ENCODE results near the gene RAB22A. TPM values are rescaled to one million over a fixed set of nuclear protein-coding genes. Genes with fewer than 3 reads are reported as not detected.

RAB22A gene
- total RNA-seq, 1 donor from 2014 or later: 9.5 TPM

DNA sequence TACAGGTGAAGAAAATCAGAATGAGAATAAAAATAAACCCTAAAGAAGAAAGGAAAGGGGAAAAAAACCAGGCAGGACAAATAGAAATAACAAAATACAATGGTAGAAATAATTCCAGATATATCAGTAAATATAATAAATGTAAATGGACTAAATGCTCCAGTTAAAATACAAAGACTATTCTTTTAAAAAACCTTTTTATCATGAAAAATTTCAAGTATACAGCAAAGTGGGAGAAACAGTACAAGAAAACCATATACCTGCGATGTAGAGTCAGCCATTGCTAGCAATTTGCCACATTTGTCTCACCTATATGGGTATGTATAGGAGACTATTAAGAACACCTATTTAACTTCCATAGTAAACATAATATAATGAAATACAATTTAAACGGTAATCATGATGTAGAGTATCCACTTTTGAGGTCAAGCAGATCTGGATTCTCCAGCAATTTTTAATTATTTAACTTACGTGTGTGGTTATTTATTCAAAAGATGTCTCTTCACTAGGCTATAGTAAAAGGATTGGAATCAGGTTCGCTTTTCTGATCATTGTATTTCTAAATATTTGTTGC is 78.6 kb downstream of the RAB22A start:
- H3K27me3 Mint-ChIP-seq (ENCODE audit: unreplicated experiment): peaks cover 7% of the 10 kb centered on the region
- TF ChIP-seq, protein P1, sequence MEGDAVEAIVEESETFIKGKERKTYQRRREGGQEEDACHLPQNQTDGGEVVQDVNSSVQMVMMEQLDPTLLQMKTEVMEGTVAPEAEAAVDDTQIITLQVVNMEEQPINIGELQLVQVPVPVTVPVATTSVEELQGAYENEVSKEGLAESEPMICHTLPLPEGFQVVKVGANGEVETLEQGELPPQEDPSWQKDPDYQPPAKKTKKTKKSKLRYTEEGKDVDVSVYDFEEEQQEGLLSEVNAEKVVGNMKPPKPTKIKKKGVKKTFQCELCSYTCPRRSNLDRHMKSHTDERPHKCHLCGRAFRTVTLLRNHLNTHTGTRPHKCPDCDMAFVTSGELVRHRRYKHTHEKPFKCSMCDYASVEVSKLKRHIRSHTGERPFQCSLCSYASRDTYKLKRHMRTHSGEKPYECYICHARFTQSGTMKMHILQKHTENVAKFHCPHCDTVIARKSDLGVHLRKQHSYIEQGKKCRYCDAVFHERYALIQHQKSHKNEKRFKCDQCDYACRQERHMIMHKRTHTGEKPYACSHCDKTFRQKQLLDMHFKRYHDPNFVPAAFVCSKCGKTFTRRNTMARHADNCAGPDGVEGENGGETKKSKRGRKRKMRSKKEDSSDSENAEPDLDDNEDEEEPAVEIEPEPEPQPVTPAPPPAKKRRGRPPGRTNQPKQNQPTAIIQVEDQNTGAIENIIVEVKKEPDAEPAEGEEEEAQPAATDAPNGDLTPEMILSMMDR (IDR thresholded peaks at IDR 0.05; ENCODE audit: partially characterized antibody, unreplicated experiment): no peak
- H3K36me3 Mint-ChIP-seq (ENCODE audit: unreplicated experiment): no peaks in the 10 kb centered on the region
- no peak for DNase-seq
- H3K4me3 Mint-ChIP-seq (ENCODE audit: unreplicated experiment): no peak overlapping the region
- H3K4me1 Mint-ChIP-seq (ENCODE audit: low read depth, unreplicated experiment): peaks cover 13% of the 10 kb centered on the region
- H3K27ac Mint-ChIP-seq (ENCODE audit: unreplicated experiment): no peak overlapping the region
- peaks cover 2% of the 10 kb centered on the region for H3K9me3 Mint-ChIP-seq (ENCODE audit: unreplicated experiment)

DNA sequence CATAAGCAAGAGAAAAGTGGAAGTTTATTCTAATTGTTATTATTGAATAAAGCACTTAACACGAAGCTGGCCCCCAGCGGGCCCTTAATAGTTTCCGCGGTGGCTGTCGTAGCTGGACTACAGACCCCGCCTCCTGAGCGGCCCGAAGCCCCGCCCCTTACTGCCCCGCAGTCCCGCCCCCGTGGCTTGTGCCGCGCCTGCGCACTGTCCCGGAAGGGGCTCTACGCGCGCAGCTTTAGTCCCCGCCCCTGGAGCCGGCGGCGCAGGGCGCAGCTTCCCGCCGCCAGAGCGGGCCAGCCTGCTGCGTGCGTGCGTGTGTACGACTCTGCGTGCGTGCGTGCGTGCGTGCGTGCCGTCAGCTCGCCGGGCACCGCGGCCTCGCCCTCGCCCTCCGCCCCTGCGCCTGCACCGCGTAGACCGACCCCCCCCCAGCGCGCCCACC is 79.4 kb downstream of the RAB22A start, which contains the start of gene VAPB:
VAPB (plus strand) TSS at position 348 of the 442 bp plus-strand sequence. CDS start 231 bp downstream, outside the sequence.
- Mint-ChIP-seq H3K36me3 (ENCODE audit: unreplicated experiment) (no peaks in the 10 kb centered on the region), H3K27me3 (ENCODE audit: unreplicated experiment) (peaks cover 7% of the 10 kb centered on the region), H3K4me3 (ENCODE audit: unreplicated experiment) (peak within 1 kb of the TSS; percentile 99), H3K9me3 (ENCODE audit: unreplicated experiment) (peaks cover 2% of the 10 kb centered on the region), H3K27ac (ENCODE audit: unreplicated experiment) (peak within 1 kb of the TSS; percentile 82), H3K4me1 (ENCODE audit: low read depth, unreplicated experiment) (peaks cover 13% of the 10 kb centered on the region)
- peak; percentile 97 for DNase-seq
- TF ChIP-seq, protein P1 (IDR thresholded peaks at IDR 0.05; ENCODE audit: partially characterized antibody, unreplicated experiment): no peak

DNA sequence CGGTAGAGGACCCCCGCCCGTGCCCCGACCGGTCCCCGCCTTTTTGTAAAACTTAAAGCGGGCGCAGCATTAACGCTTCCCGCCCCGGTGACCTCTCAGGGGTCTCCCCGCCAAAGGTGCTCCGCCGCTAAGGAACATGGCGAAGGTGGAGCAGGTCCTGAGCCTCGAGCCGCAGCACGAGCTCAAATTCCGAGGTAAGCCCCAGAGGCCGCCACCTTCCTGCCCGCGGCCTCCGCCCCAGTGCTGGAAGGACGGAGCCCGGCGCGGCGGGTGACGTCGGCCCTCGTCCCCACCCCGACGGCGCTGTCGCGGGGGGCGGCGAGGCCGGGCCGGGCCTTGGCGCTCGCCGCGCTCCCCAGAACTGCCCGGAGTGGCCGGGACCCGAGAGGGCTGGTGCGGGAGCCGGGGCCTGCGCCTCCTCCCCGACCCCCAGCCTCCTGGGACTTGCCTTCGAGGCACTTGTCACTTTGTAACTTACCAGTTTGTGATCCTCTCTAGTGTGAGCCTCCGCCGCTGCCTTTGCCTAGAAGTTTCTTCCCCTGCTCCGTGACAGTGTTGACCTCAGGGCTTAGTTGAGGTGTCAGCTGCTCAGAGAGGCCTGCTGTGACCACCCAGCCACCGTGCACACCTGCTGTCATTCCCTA is 79.9 kb downstream of the RAB22A start:
- Mint-ChIP-seq H3K27me3 (ENCODE audit: unreplicated experiment) (peaks cover 7% of the 10 kb centered on the region), H3K9me3 (ENCODE audit: unreplicated experiment) (peaks cover 2% of the 10 kb centered on the region), H3K36me3 (ENCODE audit: unreplicated experiment) (no peaks in the 10 kb centered on the region), H3K4me3 (ENCODE audit: unreplicated experiment) (peak overlapping the region; percentile 99), H3K4me1 (ENCODE audit: low read depth, unreplicated experiment) (peaks cover 17% of the 10 kb centered on the region), H3K27ac (ENCODE audit: unreplicated experiment) (peak overlapping the region; percentile 82)
- TF ChIP-seq, protein P1 (IDR thresholded peaks at IDR 0.05; ENCODE audit: partially characterized antibody, unreplicated experiment): no peak
- DNase-seq: peak; percentile 48

DNA sequence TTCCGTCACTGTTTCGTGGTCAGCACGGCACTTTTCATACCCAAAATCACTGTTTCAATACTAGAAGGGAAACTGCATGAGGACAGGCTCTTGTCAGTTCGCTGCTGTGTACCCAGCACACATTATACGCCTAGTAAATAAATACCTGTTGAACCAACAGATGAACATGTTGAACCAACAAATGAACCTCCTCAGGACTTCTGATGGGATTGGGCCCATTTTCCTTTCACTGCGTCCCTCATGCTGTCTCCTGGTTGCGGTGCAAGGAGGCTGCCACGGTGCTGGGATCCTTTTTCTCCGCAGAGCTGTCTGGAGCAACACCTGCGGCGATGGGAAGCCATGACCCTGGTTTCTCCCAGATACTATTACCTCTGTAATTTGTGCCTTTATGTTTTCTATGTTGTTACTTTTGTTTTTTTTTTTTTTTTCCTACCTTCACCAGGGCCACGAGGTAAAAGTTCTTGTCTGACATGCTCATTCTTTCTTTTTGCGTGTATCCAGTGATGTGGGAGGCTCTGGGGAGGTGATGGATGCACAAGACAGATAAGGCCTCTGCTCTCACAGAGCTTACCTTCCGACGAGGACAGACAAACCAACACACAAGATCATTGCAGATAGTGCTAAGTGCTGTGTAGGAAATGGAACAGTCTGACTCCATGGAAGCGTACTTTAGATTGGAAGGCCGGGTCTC is 80.6 kb downstream of the RAB22A start:
- Mint-ChIP-seq H3K27ac (ENCODE audit: unreplicated experiment) (peak overlapping the region; percentile 82), H3K36me3 (ENCODE audit: unreplicated experiment) (no peaks in the 10 kb centered on the region), H3K9me3 (ENCODE audit: unreplicated experiment) (peaks cover 2% of the 10 kb centered on the region), H3K4me1 (ENCODE audit: low read depth, unreplicated experiment) (peaks cover 17% of the 10 kb centered on the region), H3K4me3 (ENCODE audit: unreplicated experiment) (peak overlapping the region; percentile 99), H3K27me3 (ENCODE audit: unreplicated experiment) (peaks cover 7% of the 10 kb centered on the region)
- TF ChIP-seq, protein P1 (IDR thresholded peaks at IDR 0.05; ENCODE audit: partially characterized antibody, unreplicated experiment): no peak
- no peak for DNase-seq

Measured in glutamatergic neuron (in vitro differentiated cells).